ENCODE data around the gene NTPCR.
A peak's percentile ranks its signal among the peaks of the same experiment; 100 is the strongest.
"Not testable (repeated sequence)": the region's sequence is repeated elsewhere in the genome, so short reads cannot be mapped to it uniquely, and the experiment has no call there.

The NTPCR gene

DNA sequence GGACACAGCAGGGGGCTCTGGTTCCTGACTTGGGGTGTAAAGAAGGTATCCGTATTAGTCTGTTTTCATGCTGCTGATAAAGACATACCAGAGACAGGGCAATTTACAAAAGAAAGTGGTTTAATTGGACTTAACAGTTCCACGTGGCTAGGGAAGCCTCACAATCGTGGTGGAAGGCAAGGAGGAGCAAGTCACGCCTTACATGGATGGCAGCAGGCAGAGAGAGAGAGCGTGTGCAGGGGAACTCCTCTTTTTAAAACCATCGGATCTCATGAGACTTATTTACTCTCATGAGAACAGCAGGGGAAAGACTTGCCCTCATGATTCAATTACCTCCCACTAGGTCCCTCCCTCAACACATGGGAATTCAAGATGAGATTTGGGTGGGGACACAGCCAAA, 23.2 kb upstream of the NTPCR start:
- H3K27ac ChIP-seq (ENCODE audit: extremely low read depth, low read depth, low read length); H3K4me1 ChIP-seq (ENCODE audit: control insufficient read depth, insufficient read depth, low read length); H3K4me3 ChIP-seq (ENCODE audit: low read depth, low read length); POLR2A ChIA-PET; H3K9me3 ChIP-seq (ENCODE audit: control insufficient read depth, insufficient read depth, low read depth, low read length); H3K36me3 ChIP-seq (ENCODE audit: control insufficient read depth in 2 of 2, insufficient read depth in 1 of 2, low read length in 2 of 2): not testable (repeated sequence)
- peak; percentile 14 for TF ChIP-seq SETDB1 (IDR thresholded peaks at IDR 0.05; ENCODE audit: insufficient read length, low read length)
- CTCF ChIA-PET, result interaction anchor here (0.9 kb wide), 1 partner anchor 8 kb away, joined by 3 read pairs; no protein-coding TSS in a partner anchor

- no peaks in the 10 kb centered on the region for H3K4me1 ChIP-seq (ENCODE audit: control insufficient read depth, insufficient read depth, low read length)
- no peak overlapping the region for H3K4me3 ChIP-seq (ENCODE audit: low read depth, low read length)
- TF ChIP-seq ZNF18 (tag by site-specific recombination; IDR thresholded peaks at IDR 0.05) (no peak), CTCF (tag by site-specific recombination; IDR thresholded peaks at IDR 0.05) (no peak), ZNF48 (tag by site-specific recombination; IDR thresholded peaks at IDR 0.05) (no peak), ZNF10 (tag by site-specific recombination; IDR thresholded peaks at IDR 0.05) (no peak), SALL2 (tag by site-specific recombination; IDR thresholded peaks at IDR 0.05; ENCODE audit: borderline replicate concordance) (no peak), ZNF169 (tag by site-specific recombination; IDR thresholded peaks at IDR 0.05) (no peak), ZNF529 (tag by site-specific recombination; IDR thresholded peaks at IDR 0.05; ENCODE audit: insufficient replicate concordance) (no peak), SP2 (tag by site-specific recombination; IDR thresholded peaks at IDR 0.05) (no peak), ZNF514 (tag by site-specific recombination; IDR thresholded peaks at IDR 0.05) (no peak), ZNF23 (tag by site-specific recombination; IDR thresholded peaks at IDR 0.05; ENCODE audit: borderline replicate concordance) (no peak), EGR2 (tag by site-specific recombination; IDR thresholded peaks at IDR 0.05; ENCODE audit: low read depth) (no peak)
- ChIA-PET POLR2A (interaction anchor here (1.6 kb wide), 1 partner anchor 22 kb away, joined by 4 read pairs; the partner anchor contains the start of gene NTPCR), CTCF (interaction anchor here (0.5 to 0.6 kb wide), 2 partner anchors 48 to 203 kb away, joined by 4 to 5 read pairs; no protein-coding TSS in a partner anchor)
- H3K27ac ChIP-seq (ENCODE audit: extremely low read depth, low read depth, low read length), result no peak overlapping the region
- H3K36me3 ChIP-seq (ENCODE audit: control insufficient read depth in 2 of 2, insufficient read depth in 1 of 2, low read length in 2 of 2), result no peaks in the 10 kb centered on the region
- no peaks in the 10 kb centered on the region for H3K9me3 ChIP-seq (ENCODE audit: control insufficient read depth, insufficient read depth, low read depth, low read length)
These were observed 22.4 kb upstream of the NTPCR start for GRCh38 chr1:232927830-232928505.

GRCh38 chr1:232932486-232933425, 17.7 kb upstream of the NTPCR start:
- POLR2A ChIA-PET, result interaction anchor here (0.7 kb wide), 1 partner anchor 137 kb away, joined by 3 read pairs; no protein-coding TSS in a partner anchor
- TF ChIP-seq ZNF560 (tag by site-specific recombination; IDR thresholded peaks at IDR 0.05; ENCODE audit: borderline replicate concordance) (no peak), OSR2 (tag by site-specific recombination; IDR thresholded peaks at IDR 0.05) (no peak), GFI1B (tag by site-specific recombination; IDR thresholded peaks at IDR 0.05) (no peak), ZNF148 (tag by site-specific recombination; IDR thresholded peaks at IDR 0.05; ENCODE audit: borderline replicate concordance) (no peak), ZNF777 (tag by site-specific recombination; IDR thresholded peaks at IDR 0.05; ENCODE audit: borderline replicate concordance) (no peak), GLI4 (tag by site-specific recombination; IDR thresholded peaks at IDR 0.05) (no peak), ZNF544 (tag by site-specific recombination; IDR thresholded peaks at IDR 0.05) (no peak), SP2 (tag by site-specific recombination; IDR thresholded peaks at IDR 0.05) (no peak), ZNF449 (tag by site-specific recombination; IDR thresholded peaks at IDR 0.05) (no peak), ZNF426 (tag by site-specific recombination; IDR thresholded peaks at IDR 0.05) (no peak), ZBTB17 (tag by site-specific recombination; IDR thresholded peaks at IDR 0.05) (no peak)

More at GRCh38 chr1:232932486-232933425, 17.7 kb upstream of the NTPCR start:
- Histone ChIP-seq H3K36me3 (ENCODE audit: control insufficient read depth in 2 of 2, insufficient read depth in 1 of 2, low read length in 2 of 2) (no peaks in the 10 kb centered on the region), H3K9me3 (ENCODE audit: control insufficient read depth, insufficient read depth, low read depth, low read length) (no peaks in the 10 kb centered on the region), H3K4me1 (ENCODE audit: control insufficient read depth, insufficient read depth, low read length) (no peaks in the 10 kb centered on the region), H3K27ac (ENCODE audit: extremely low read depth, low read depth, low read length) (no peak overlapping the region), H3K4me3 (ENCODE audit: low read depth, low read length) (no peak overlapping the region)
- CTCF ChIA-PET, result interaction anchor here (0.9 kb wide), 1 partner anchor 18 kb away, joined by 3 read pairs; no protein-coding TSS in a partner anchor

Data from HEK293 (cell line).